NCI-H226 (cell line): ENCODE results near the gene ANKAR.
"Not testable (repeated sequence)": the region's sequence is repeated elsewhere in the genome, so short reads cannot be mapped to it uniquely, and the experiment has no call there.

Source experiments
- DNase-seq: peaks from one replicate; pipeline ENCODE4 v3.0.0-alpha.2; 2015

Gene ANKAR

DNA sequence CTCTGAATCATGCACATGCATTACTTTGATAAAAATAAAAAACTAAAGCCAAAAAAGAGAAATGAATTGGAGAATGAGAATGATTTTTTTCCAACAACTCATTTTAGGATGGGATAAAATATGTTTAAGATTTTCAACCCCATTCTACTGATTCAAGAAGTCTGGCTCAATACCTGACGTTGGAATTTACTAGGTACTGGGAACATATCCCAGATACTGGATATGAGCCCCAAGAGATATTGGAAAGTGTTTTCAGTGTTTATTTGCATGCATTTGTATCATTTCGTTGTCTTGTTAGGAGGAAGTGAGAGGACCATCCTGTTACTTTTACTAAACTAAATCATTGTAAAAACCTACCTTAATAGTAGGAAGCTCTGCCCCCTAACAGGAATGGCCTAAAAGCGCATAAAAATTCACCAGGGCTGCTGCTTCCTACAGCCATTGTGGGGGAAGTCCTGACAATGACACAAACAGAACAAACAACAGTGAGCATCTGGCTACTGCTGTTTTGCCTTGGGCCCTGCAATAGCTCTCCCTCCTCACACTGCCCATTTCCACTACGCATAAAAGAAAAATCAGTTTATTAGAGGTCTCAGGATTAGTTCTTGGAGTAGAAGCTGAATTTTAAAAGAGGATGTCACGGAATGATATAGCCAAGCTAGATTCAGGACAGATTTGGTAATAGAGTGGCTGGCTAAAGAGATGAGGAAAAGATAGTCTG is 35.2 kb downstream of the ANKAR start:
- no peak for DNase-seq

DNA sequence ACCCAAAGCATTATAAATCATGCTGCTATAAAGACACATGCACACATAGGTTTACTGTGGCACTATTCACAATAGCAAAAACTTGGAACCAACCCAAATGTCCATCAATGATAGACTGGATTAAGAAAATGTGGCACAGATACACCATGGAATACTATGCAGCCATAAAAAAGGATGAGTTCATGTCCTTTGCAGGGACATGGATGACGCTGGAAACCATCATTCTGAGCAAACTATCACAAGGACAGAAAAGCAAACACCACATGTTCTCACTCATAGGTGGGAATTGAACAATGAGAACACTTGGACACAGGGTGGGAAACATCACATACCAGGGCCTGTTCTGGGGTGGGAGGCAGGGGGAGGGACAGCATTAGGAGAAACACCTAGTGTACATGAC is 43.1 kb downstream of the ANKAR start:
- DNase-seq: not testable (repeated sequence)

DNA sequence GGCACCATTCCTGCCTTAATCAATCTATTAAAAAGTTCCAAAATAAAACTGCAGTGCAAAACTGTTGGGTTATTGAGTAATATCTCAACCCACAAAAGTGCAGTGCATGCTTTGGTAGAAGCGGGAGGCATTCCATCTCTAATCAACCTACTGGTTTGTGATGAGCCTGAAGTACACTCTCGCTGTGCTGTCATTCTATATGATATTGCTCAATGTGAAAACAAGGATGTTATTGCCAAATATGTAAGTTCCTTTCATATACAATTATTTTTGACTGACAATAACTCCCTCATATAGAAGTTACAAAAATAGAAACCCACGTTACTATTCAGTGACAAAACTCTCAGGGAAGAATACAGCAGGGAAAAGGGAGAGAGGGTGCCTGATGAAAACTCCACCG is 45.1 kb downstream of the ANKAR start:
- no peak for DNase-seq

DNA sequence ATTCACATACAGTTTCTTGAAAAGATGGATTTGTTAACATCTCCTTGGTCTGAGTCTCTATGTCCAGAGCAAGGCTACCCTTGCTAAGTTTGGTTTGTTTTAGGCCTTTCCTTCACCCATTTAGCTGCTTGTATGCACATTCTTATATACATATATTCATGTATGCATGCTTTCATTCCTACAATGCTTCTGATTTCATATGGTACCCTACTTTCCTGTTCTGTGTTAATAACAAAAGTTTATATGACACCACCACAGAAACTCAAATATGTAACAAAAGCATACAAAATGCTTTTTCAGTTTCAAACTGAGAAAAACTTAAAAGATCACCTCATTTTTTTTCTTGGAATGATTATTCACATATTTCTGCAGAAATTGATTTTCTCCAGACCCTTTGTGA is 48.7 kb downstream of the ANKAR start:
- DNase-seq: no peak
